OCI-M1 (cell line): ENCODE measurements around the gene HINT2.

Source experiments
- DNase-seq: peaks from one replicate; lab custom pipeline; 2025; lab: John Stamatoyannopoulos, UW

The HINT2 gene

GRCh38 chr9:35840881-35841644 lies 26.2 kb upstream of the HINT2 start:
- DNase-seq, result no peak

GRCh38 chr9:35839926-35840325 lies 25.1 kb upstream of the HINT2 start:
- no peak for DNase-seq

GRCh38 chr9:35836595-35836994 lies 21.8 kb upstream of the HINT2 start:
- no peak for DNase-seq

- DNase-seq, result no peak
Measured at GRCh38 chr9:35835766-35836165, 20.9 kb upstream of the HINT2 start.

GRCh38 chr9:35835216-35835632 lies 20.4 kb upstream of the HINT2 start:
- peak; percentile 37 for DNase-seq

GRCh38 chr9:35834260-35835215 lies 19.7 kb upstream of the HINT2 start:
- no peak for DNase-seq

- no peak for DNase-seq
Measured at GRCh38 chr9:35832814-35833213, 18.0 kb upstream of the HINT2 start.

GRCh38 chr9:35831040-35831439 lies 16.2 kb upstream of the HINT2 start:
- no peak for DNase-seq

- DNase-seq, result no peak
Measured at GRCh38 chr9:35829764-35830096, 14.9 kb upstream of the HINT2 start.

- peak; percentile 91 for DNase-seq
Measured at GRCh38 chr9:35829084-35829763, 14.4 kb upstream of the HINT2 start, which contains the start of gene TMEM8B. Gene TMEM8B, plus strand, starts transcription at chr9:35829228. Its CDS starts 220 bp downstream, at chr9:35829448.

GRCh38 chr9:35828716-35829083 lies 13.9 kb upstream of the HINT2 start, which contains the start of gene FAM221B:
Gene FAM221B, minus strand, starts transcription at chr9:35828732. Its CDS starts 2,571 bp downstream, at chr9:35826161.
- no peak for DNase-seq

GRCh38 chr9:35827486-35827885 lies 12.6 kb upstream of the HINT2 start:
- DNase-seq, result no peak

- peak; percentile 78 for DNase-seq
Measured at GRCh38 chr9:35826071-35826701, 11.3 kb upstream of the HINT2 start.

GRCh38 chr9:35822926-35823325 lies 8.1 kb upstream of the HINT2 start:
- DNase-seq, result no peak

- peak; percentile 21 for DNase-seq
Measured at GRCh38 chr9:35820076-35820475, 5.2 kb upstream of the HINT2 start.

- no peak for DNase-seq
Measured at GRCh38 chr9:35818341-35818740, 3.5 kb upstream of the HINT2 start.

GRCh38 chr9:35816708-35817107 lies 1.9 kb upstream of the HINT2 start:
- DNase-seq, result no peak

GRCh38 chr9:35814106-35814840 lies 569 bp downstream of the HINT2 start:
- peak; percentile 85 for DNase-seq

GRCh38 chr9:35813434-35814105 lies 1.3 kb downstream of the HINT2 start:
- DNase-seq, result peak; percentile 58

GRCh38 chr9:35812025-35812602 lies 2.7 kb downstream of the HINT2 start, which contains the start of gene SPAG8:
Gene SPAG8, minus strand, starts transcription at chr9:35812262. Its CDS starts 115 bp downstream, at chr9:35812147.
- DNase-seq, result peak; percentile 97
